NT2/D1 (cell line): ENCODE data around the gene CBLB.

Source experiments
- SUZ12 ChIP-seq: IDR thresholded peaks from 2 replicates; pipeline ENCODE4 v1.6.1; 2011; ENCODE audit not compliant: insufficient read length, insufficient read depth; ENCODE audit errors: extremely low read depth
- YY1 ChIP-seq: IDR thresholded peaks from 2 replicates; pipeline ENCODE4 v1.6.1; 2011; ENCODE audit not compliant: insufficient read length, insufficient read depth
- ZNF274 ChIP-seq: IDR thresholded peaks from 2 replicates; pipeline ENCODE4 v1.6.1; 2011; ENCODE audit warnings: mild to moderate bottlenecking, low read depth, low read length

GRCh38 chr3:105688821-105689220 is 180.0 kb downstream of the CBLB start:
- TF ChIP-seq YY1 (no peak), SUZ12 (no peak), ZNF274 (no peak)
